Measurements from ENCODE around the gene TMPRSS9.

Gene TMPRSS9

GRCh38 chr19:2358548-2359173 lies 1.4 kb upstream of the TMPRSS9 start:
- Mint-ChIP-seq H3K27ac (no peak overlapping the region), H3K4me3 (no peak overlapping the region), H3K36me3 (no peaks in the 10 kb centered on the region), H3K4me1 (ENCODE audit: low read depth) (peaks cover 5% of the 10 kb centered on the region), H3K27me3 (peaks cover 4% of the 10 kb centered on the region), H3K9me3 (ENCODE audit: low read depth) (no peaks in the 10 kb centered on the region)

GRCh38 chr19:2360833-2361232 lies 768 bp downstream of the TMPRSS9 start:
- H3K9me3 Mint-ChIP-seq (ENCODE audit: low read depth): no peaks in the 10 kb centered on the region
- H3K4me3 Mint-ChIP-seq: no peak overlapping the region
- H3K27me3 Mint-ChIP-seq: peaks cover 9% of the 10 kb centered on the region
- H3K4me1 Mint-ChIP-seq (ENCODE audit: low read depth): peaks cover 5% of the 10 kb centered on the region
- H3K27ac Mint-ChIP-seq: no peak overlapping the region
- no peaks in the 10 kb centered on the region for H3K36me3 Mint-ChIP-seq

GRCh38 chr19:2361246-2362045 lies 1.4 kb downstream of the TMPRSS9 start:
- Mint-ChIP-seq H3K4me3 (no peak overlapping the region), H3K4me1 (ENCODE audit: low read depth) (peaks cover 5% of the 10 kb centered on the region), H3K27me3 (peaks cover 9% of the 10 kb centered on the region), H3K27ac (no peak overlapping the region), H3K9me3 (ENCODE audit: low read depth) (no peaks in the 10 kb centered on the region), H3K36me3 (no peaks in the 10 kb centered on the region)

- H3K36me3 Mint-ChIP-seq: no peaks in the 10 kb centered on the region
- H3K4me1 Mint-ChIP-seq (ENCODE audit: low read depth): peaks cover 5% of the 10 kb centered on the region
- no peak overlapping the region for H3K27ac Mint-ChIP-seq
- H3K27me3 Mint-ChIP-seq: peaks cover 9% of the 10 kb centered on the region
- no peaks in the 10 kb centered on the region for H3K9me3 Mint-ChIP-seq (ENCODE audit: low read depth)
- no peak overlapping the region for H3K4me3 Mint-ChIP-seq
Observed at GRCh38 chr19:2362046-2362969, 2.2 kb downstream of the TMPRSS9 start.

GRCh38 chr19:2362970-2363300 lies 2.9 kb downstream of the TMPRSS9 start:
- no peak overlapping the region for H3K27ac Mint-ChIP-seq
- H3K36me3 Mint-ChIP-seq: no peaks in the 10 kb centered on the region
- no peaks in the 10 kb centered on the region for H3K9me3 Mint-ChIP-seq (ENCODE audit: low read depth)
- no peak overlapping the region for H3K4me3 Mint-ChIP-seq
- H3K4me1 Mint-ChIP-seq (ENCODE audit: low read depth): peaks cover 5% of the 10 kb centered on the region
- H3K27me3 Mint-ChIP-seq: peaks cover 9% of the 10 kb centered on the region

GRCh38 chr19:2363419-2363818 lies 3.4 kb downstream of the TMPRSS9 start:
- Mint-ChIP-seq H3K9me3 (ENCODE audit: low read depth) (no peaks in the 10 kb centered on the region), H3K4me3 (no peak overlapping the region), H3K36me3 (no peaks in the 10 kb centered on the region), H3K4me1 (ENCODE audit: low read depth) (peaks cover 5% of the 10 kb centered on the region), H3K27ac (no peak overlapping the region), H3K27me3 (peaks cover 12% of the 10 kb centered on the region)

- H3K27me3 Mint-ChIP-seq: peaks cover 11% of the 10 kb centered on the region
- H3K36me3 Mint-ChIP-seq: no peaks in the 10 kb centered on the region
- H3K9me3 Mint-ChIP-seq (ENCODE audit: low read depth): no peaks in the 10 kb centered on the region
- H3K4me3 Mint-ChIP-seq: no peak overlapping the region
- H3K4me1 Mint-ChIP-seq (ENCODE audit: low read depth): peaks cover 4% of the 10 kb centered on the region
- no peak overlapping the region for H3K27ac Mint-ChIP-seq
Observed at GRCh38 chr19:2365201-2365970, 5.3 kb downstream of the TMPRSS9 start.

- no peaks in the 10 kb centered on the region for H3K4me1 Mint-ChIP-seq (ENCODE audit: low read depth)
- H3K9me3 Mint-ChIP-seq (ENCODE audit: low read depth): no peaks in the 10 kb centered on the region
- H3K27ac Mint-ChIP-seq: no peak overlapping the region
- H3K36me3 Mint-ChIP-seq: no peaks in the 10 kb centered on the region
- no peak overlapping the region for H3K4me3 Mint-ChIP-seq
- H3K27me3 Mint-ChIP-seq: peaks cover 2% of the 10 kb centered on the region
Observed at GRCh38 chr19:2371656-2372055, 11.6 kb downstream of the TMPRSS9 start.

- Mint-ChIP-seq H3K36me3 (no peaks in the 10 kb centered on the region), H3K4me3 (no peak overlapping the region), H3K9me3 (ENCODE audit: low read depth) (no peaks in the 10 kb centered on the region), H3K27ac (no peak overlapping the region), H3K4me1 (ENCODE audit: low read depth) (no peaks in the 10 kb centered on the region), H3K27me3 (peaks cover 2% of the 10 kb centered on the region)
Observed at GRCh38 chr19:2372076-2372612, 12.1 kb downstream of the TMPRSS9 start.

GRCh38 chr19:2374808-2375207 lies 14.7 kb downstream of the TMPRSS9 start:
- no peaks in the 10 kb centered on the region for H3K4me1 Mint-ChIP-seq (ENCODE audit: low read depth)
- no peak overlapping the region for H3K4me3 Mint-ChIP-seq
- peaks cover 1% of the 10 kb centered on the region for H3K27me3 Mint-ChIP-seq
- H3K27ac Mint-ChIP-seq: no peak overlapping the region
- H3K36me3 Mint-ChIP-seq: peaks cover 2% of the 10 kb centered on the region
- no peaks in the 10 kb centered on the region for H3K9me3 Mint-ChIP-seq (ENCODE audit: low read depth)

GRCh38 chr19:2375353-2376121 lies 15.5 kb downstream of the TMPRSS9 start:
- H3K4me3 Mint-ChIP-seq: no peak overlapping the region
- H3K27me3 Mint-ChIP-seq: peaks cover 1% of the 10 kb centered on the region
- no peak overlapping the region for H3K27ac Mint-ChIP-seq
- no peaks in the 10 kb centered on the region for H3K4me1 Mint-ChIP-seq (ENCODE audit: low read depth)
- no peaks in the 10 kb centered on the region for H3K9me3 Mint-ChIP-seq (ENCODE audit: low read depth)
- H3K36me3 Mint-ChIP-seq: peaks cover 2% of the 10 kb centered on the region

- Mint-ChIP-seq H3K4me1 (ENCODE audit: low read depth) (no peaks in the 10 kb centered on the region), H3K27me3 (peaks cover 4% of the 10 kb centered on the region), H3K27ac (no peak overlapping the region)
Observed at GRCh38 chr19:2376784-2377519, 16.9 kb downstream of the TMPRSS9 start.

GRCh38 chr19:2380567-2380966 lies 20.5 kb downstream of the TMPRSS9 start:
- Mint-ChIP-seq H3K27me3 (peaks cover 6% of the 10 kb centered on the region), H3K4me3 (no peak overlapping the region), H3K4me1 (ENCODE audit: low read depth) (no peaks in the 10 kb centered on the region), H3K9me3 (ENCODE audit: low read depth) (no peaks in the 10 kb centered on the region), H3K27ac (no peak overlapping the region), H3K36me3 (peaks cover 2% of the 10 kb centered on the region)

More at GRCh38 chr19:2376784-2377519, 16.9 kb downstream of the TMPRSS9 start:
- Mint-ChIP-seq H3K4me3 (no peak overlapping the region), H3K36me3 (peaks cover 2% of the 10 kb centered on the region), H3K9me3 (ENCODE audit: low read depth) (no peaks in the 10 kb centered on the region)
